ENCODE results near the gene HIP1.
"Not testable (repeated sequence)": the region's sequence is repeated elsewhere in the genome, so short reads cannot be mapped to it uniquely, and the experiment has no call there.

HIP1 gene

GRCh38 chr7:75738604-75738974, at the start of gene HIP1:
TSS of gene HIP1 (minus strand) at chr7:75738941. CDS start at chr7:75738920, 21 bp downstream.
- peak; percentile 0 for ATAC-seq
- no peak for DNase-seq

DNA sequence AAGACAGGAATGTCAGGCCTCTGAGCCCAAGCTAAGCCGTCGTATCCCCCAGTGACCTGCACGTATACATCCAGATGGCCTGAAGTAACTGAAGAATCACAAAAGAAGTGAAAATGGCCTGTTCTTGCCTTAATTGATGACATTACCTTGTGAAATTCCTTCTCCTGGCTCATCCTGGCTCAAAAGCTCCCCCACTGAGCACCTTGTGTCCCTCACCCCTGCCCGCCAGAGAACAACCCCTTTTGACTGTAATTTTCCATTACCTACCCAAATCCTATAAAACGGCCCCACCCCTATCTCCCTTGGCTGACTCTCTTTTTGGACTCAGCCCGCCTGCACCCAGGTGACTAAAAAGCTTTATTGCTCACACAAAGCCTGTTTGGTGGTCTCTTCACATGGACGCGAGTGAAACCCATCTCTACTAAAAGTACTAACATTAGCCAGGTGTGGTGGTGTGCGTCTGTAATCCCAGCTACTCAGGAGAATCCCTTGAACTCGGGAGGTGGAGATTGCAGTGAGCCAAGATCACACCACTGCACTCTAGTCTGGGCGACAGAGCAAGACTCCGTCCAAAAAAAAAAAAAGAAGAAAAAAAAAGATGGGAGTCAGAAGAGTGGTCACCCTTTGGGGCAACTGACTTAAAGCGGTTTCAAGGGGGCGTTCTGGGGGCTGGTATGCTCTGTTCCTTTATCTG, 49.6 kb upstream of the HIP1 start:
- ATAC-seq, DNase-seq: not testable (repeated sequence)

DNA sequence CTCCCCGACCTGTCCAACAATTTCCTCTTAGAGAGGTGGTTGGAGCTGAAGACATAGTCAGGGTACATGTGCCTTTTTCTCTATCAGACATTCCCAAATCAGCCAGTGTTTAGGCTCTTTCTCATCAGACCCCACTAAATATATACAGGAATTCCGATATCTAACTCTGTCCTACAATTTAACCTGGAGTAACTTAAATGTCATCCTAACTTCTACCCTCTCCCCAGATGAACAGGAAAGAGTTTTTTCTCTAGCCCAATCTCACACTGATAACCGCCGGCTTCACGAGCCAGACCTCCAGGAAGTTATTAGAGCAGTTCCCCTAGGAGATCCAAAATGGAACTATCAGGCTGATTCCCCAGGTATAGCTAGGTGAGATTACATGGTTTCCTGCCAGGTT, 44.3 kb upstream of the HIP1 start:
- ATAC-seq, DNase-seq: not testable (repeated sequence)

GRCh38 chr7:75780647-75781273, 42.0 kb upstream of the HIP1 start:
- not testable (repeated sequence) for ATAC-seq, DNase-seq

DNA sequence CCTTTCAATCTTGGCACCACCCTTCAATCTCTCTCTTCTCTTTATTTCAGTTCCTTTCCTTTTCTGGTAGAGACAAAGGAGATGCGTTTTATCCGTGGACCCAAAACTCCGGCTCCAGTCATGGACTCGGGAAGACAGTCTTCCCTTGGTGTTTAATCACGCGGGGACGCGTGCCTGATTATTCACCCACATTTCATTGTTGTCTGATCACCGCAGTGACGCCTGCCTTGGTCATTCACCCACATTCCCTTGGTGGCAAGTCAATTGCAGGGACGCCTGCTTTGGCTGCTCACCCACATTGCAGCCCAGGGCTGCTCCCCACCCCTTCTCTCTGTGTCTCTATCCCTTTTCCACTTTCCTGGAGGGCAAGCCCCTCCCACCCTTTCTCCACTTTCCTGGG, 40.8 kb upstream of the HIP1 start:
- not testable (repeated sequence) for ATAC-seq, DNase-seq

DNA sequence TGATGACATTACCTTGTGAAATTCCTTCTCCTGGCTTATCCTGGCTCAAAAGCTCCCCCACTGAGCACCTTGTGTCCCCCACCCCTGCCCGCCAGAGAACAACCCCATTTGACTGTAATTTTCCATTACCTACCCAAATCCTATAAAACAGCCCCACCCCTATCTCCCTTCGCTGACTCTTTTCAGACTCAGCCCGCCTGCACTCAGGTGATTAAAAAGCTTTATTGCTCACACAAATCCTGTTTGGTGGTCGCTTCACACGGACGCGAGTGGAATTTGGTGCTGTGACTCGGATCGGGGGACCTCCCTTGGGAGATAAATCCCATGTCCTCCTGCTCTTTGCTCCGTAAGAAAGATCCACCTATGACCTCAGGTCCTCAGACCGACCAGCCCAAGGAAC, 40.3 kb upstream of the HIP1 start:
- DNase-seq, ATAC-seq: not testable (repeated sequence)

DNA sequence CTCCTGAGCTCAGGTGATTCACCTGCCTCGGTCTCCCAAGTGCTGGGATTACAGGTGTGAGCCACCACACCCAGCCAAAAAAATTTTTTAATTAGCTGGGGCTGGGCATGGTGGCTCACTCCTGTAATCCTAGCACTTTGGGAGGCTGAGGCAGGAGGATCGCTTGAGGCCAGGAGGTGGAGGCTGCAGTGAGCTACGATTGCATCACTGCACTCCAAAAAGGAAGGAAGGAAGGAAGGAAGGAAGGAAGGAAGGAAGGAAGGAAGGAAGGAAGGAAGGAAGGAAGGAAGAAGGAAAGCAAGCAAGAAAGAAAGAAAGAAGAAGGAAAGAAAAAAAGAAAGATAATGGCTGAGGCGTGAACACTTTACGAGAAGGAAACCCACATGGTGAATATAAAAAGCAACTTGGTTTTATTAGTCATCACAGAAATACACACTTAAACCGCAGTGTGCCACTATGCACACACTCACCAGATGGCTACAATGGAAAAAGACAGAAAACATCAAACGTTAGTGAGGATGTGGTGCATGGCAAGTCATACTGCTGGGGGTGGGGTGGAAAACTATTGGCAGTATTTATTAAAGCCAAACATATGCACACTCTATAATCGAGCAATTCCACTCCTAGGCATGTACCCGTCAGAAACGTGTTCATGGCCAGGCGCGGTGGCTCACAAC, 37.7 kb upstream of the HIP1 start:
- peak; percentile 96 for ATAC-seq
- peak; percentile 59 for DNase-seq

- DNase-seq, ATAC-seq: not testable (repeated sequence)
These were observed 35.2 kb upstream of the HIP1 start for GRCh38 chr7:75773958-75774357.

DNA sequence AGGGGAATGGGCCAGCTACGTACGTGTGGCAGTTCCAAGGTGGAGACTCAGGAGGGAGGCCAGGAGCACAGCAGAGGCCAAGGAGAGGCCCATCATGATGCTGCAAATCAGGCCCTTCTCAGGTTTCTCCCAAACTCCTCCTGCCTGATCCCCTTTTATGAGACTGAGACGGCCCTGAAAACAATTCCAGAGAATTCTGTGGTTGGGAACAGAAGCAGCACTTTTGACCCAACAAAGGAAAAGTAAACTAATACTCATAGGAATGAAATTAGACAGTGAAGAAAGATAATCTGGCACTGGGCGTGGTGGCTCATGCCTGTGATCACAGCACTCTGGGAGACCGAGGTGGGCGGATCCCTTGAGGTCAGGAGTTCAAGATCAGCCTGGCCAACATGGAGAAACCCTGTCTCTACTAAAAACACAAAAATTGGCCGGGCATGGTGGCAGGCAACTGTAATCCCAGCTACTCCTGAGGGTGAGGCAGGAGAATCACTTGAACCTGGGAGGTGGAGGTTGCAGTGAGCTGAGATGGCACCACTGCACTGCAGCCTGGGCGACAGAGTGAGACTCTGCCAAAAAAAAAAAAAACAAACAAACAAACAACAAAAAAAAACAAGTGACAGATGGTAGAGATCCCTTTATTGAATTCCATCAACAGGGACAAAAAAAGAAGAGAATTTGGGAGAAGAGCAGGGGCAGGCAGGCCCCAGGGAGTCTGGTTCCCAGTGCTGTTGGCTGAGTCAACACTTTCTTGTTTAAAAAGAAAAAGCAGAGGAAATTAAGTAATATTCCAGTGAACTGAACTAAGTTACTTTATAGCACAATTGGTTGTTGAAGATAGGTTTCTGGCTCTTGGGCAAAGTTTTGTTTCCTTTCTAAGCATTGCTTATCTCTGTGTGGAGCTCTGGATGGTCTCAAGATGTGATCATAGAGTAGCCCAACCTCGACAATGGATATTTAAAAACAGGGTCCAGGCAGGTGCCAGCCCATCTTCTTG, 33.6 kb upstream of the HIP1 start, which contains the start of gene CCL26:
Gene CCL26 (minus strand): TSS at position 131 of the 997 bp plus-strand sequence. CDS start 35 bp downstream, at position 96.
- no peak for DNase-seq
- no peak for ATAC-seq

- DNase-seq, result no peak
- no peak for ATAC-seq
These were observed 32.5 kb upstream of the HIP1 start for GRCh38 chr7:75771224-75771623.

GRCh38 chr7:75762350-75762917, 23.7 kb upstream of the HIP1 start:
- no peak for DNase-seq

GRCh38 chr7:75761801-75762200, 23.1 kb upstream of the HIP1 start:
- ATAC-seq, DNase-seq: not testable (repeated sequence)

More at GRCh38 chr7:75762350-75762917, 23.7 kb upstream of the HIP1 start:
- ATAC-seq, result no peak

DNA sequence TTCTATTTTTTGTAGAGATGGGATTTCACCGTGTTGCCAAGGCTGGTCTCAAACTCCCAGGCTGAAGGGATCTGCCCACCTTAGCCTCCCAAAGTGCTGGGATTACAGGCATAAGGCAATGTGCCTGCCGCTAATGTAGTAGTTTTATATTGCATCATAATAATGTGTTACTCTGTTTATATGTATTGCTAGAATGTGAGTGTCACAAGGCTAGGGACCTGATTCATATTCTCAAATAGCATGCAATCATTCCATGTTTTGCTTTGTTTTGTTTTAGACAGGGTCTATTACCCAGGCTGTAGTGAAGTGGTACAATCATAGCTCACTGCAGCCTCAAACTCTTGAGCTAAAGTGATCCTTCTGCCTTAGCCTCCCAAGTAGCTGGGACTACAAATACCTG, 19.8 kb upstream of the HIP1 start:
- ATAC-seq (no peak), DNase-seq (no peak)

DNA sequence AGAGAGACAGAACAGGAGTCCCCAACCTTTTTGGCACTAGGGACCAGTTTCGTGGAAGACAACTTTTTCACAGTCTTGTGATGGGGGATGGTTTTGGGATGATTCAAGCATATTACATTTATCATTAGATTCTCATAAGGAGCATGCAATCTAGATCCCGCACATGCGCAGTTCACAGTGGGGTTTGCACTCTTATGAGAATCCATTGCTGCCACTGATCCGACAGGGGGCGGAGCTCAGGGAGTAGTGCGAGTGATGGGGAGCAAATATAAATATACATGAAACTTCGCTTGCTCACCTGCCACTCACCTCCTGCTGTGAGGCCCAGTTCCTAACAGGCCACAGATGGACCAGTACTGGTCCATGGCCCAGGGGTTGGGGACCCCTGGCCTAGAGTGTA, 19.1 kb upstream of the HIP1 start:
- ATAC-seq (no peak), DNase-seq (no peak)

GRCh38 chr7:75756991-75757676, 18.4 kb upstream of the HIP1 start:
- no peak for DNase-seq
- no peak for ATAC-seq

GRCh38 chr7:75756206-75756990, 17.7 kb upstream of the HIP1 start:
- no peak for DNase-seq
- no peak for ATAC-seq

GRCh38 chr7:75743455-75743859, 4.7 kb upstream of the HIP1 start:
- ATAC-seq (no peak), DNase-seq (no peak)

GRCh38 chr7:75740846-75741497, 2.2 kb upstream of the HIP1 start:
- DNase-seq (peak; percentile 24), ATAC-seq (no peak)

Measured in stimulated activated naive CD8-positive, alpha-beta T cell treated with anti-CD3 and anti-CD28 coated beads, Interleukin-15, Interleukin-2, amounts not matched to agents 100 U/mL and 50 U/mL, for 24 hours (primary cell).